ENCODE data around the gene ATL2. TPM values are rescaled to one million over a fixed set of nuclear protein-coding genes. Genes with fewer than 3 reads are reported as not detected.

Gene ATL2
- total and polyA plus RNA-seq, 2 donors (not counting 1 experiment from before 2014, with no cell fraction given), result 26.5 to 70.7 TPM

DNA sequence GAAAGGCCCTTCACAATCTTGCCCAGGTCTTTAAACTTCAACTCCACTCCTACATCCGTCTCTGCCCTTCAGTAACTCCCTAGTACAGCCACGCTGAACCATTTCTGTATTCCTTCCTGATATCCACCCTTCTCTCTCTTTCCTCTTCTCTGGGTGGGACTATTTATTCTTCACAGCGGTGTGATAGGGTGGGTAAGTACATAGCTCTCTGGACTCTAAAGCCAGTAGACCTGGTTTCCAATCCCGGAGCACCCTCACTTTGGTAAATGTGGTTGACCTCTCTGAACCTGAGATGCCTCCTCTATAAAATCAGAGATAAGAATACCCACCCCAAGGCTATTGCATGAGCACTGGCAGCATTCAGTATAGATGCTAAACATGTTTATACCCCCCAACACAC, 86.7 kb downstream of the ATL2 start:
- Histone ChIP-seq H4K20me1 (ENCODE audit: control insufficient read depth, extremely low read depth, insufficient read depth, low read length) (no peaks in the 10 kb centered on the region), H3K9ac (ENCODE audit: insufficient read depth, low read length) (no peak overlapping the region), H3K27me3 (ENCODE audit: control insufficient read depth, insufficient read depth, low read length) (no peaks in the 10 kb centered on the region), H3K4me2 (ENCODE audit: extremely low read depth, insufficient read depth, low read length) (no peak overlapping the region), H2AFZ (ENCODE audit: low read length) (no peak overlapping the region), H3K27ac (ENCODE audit: insufficient read depth, low read length) (no peak overlapping the region), H3K4me1 (ENCODE audit: control insufficient read depth, extremely low read depth, insufficient read depth, low read length) (no peaks in the 10 kb centered on the region), H3K9me3 (ENCODE audit: control insufficient read depth, insufficient read depth, low read depth, low read length) (no peaks in the 10 kb centered on the region), H3K36me3 (ENCODE audit: control insufficient read depth, insufficient read depth, low read length) (no peaks in the 10 kb centered on the region), H3K4me3 (replicated peaks in 1 of 4; ENCODE audit: control extremely low read depth in 1 of 4, insufficient read depth in 1 of 4, low read depth in 3 of 4, low read length in 4 of 4) (no peak overlapping the region), H3K79me2 (ENCODE audit: control insufficient read depth, insufficient read depth, low read length) (no peaks in the 10 kb centered on the region)
- DNase-seq (ENCODE audit: low read depth in 2 of 2), result no peak
- TF ChIP-seq, protein P1, sequence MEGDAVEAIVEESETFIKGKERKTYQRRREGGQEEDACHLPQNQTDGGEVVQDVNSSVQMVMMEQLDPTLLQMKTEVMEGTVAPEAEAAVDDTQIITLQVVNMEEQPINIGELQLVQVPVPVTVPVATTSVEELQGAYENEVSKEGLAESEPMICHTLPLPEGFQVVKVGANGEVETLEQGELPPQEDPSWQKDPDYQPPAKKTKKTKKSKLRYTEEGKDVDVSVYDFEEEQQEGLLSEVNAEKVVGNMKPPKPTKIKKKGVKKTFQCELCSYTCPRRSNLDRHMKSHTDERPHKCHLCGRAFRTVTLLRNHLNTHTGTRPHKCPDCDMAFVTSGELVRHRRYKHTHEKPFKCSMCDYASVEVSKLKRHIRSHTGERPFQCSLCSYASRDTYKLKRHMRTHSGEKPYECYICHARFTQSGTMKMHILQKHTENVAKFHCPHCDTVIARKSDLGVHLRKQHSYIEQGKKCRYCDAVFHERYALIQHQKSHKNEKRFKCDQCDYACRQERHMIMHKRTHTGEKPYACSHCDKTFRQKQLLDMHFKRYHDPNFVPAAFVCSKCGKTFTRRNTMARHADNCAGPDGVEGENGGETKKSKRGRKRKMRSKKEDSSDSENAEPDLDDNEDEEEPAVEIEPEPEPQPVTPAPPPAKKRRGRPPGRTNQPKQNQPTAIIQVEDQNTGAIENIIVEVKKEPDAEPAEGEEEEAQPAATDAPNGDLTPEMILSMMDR (conservative IDR thresholded peaks at IDR 0.05 in 1 of 2, IDR thresholded peaks at IDR 0.05 in 1 of 2; ENCODE audit: low read depth in 1 of 2, low read length in 2 of 2), result no peak
- no peak for TF ChIP-seq EZH2 (IDR thresholded peaks at IDR 0.05; ENCODE audit: low read length, missing control alignments)

DNA sequence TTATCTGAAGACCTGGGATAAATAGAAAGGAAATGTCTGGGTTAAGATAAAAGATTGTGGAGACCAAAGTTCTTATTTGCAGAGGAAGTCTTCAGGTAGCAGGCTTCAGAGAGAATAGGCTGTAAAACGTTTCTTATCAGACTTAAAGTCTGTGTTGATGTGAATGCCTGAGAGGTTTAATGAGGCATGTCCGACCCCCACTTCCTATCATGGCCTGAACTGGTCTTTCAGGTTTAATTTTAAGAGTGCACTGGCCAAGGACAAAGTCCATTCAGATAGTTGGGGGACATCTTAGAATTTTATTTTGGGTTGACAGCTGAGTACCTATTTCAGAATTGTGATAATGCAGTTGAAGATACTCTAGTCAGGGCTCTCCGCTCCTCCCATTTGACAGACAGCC, 92.1 kb downstream of the ATL2 start:
- Histone ChIP-seq H3K79me2 (ENCODE audit: control insufficient read depth, insufficient read depth, low read length) (no peaks in the 10 kb centered on the region), H3K27ac (ENCODE audit: insufficient read depth, low read length) (no peak overlapping the region), H3K4me2 (ENCODE audit: extremely low read depth, insufficient read depth, low read length) (no peak overlapping the region), H2AFZ (ENCODE audit: low read length) (no peak overlapping the region), H3K9ac (ENCODE audit: insufficient read depth, low read length) (no peak overlapping the region), H3K4me1 (ENCODE audit: control insufficient read depth, extremely low read depth, insufficient read depth, low read length) (no peaks in the 10 kb centered on the region), H4K20me1 (ENCODE audit: control insufficient read depth, extremely low read depth, insufficient read depth, low read length) (no peaks in the 10 kb centered on the region), H3K4me3 (replicated peaks in 1 of 4; ENCODE audit: control extremely low read depth in 1 of 4, insufficient read depth in 1 of 4, low read depth in 3 of 4, low read length in 4 of 4) (no peak overlapping the region), H3K9me3 (ENCODE audit: control insufficient read depth, insufficient read depth, low read depth, low read length) (no peaks in the 10 kb centered on the region), H3K27me3 (ENCODE audit: control insufficient read depth, insufficient read depth, low read length) (peaks cover 6% of the 10 kb centered on the region), H3K36me3 (ENCODE audit: control insufficient read depth, insufficient read depth, low read length) (no peaks in the 10 kb centered on the region)
- no peak for TF ChIP-seq EZH2 (IDR thresholded peaks at IDR 0.05; ENCODE audit: low read length, missing control alignments)
- TF ChIP-seq, protein P1 (conservative IDR thresholded peaks at IDR 0.05 in 1 of 2, IDR thresholded peaks at IDR 0.05 in 1 of 2; ENCODE audit: low read depth in 1 of 2, low read length in 2 of 2), result no peak
- DNase-seq (ENCODE audit: low read depth in 2 of 2), result no peak

DNA sequence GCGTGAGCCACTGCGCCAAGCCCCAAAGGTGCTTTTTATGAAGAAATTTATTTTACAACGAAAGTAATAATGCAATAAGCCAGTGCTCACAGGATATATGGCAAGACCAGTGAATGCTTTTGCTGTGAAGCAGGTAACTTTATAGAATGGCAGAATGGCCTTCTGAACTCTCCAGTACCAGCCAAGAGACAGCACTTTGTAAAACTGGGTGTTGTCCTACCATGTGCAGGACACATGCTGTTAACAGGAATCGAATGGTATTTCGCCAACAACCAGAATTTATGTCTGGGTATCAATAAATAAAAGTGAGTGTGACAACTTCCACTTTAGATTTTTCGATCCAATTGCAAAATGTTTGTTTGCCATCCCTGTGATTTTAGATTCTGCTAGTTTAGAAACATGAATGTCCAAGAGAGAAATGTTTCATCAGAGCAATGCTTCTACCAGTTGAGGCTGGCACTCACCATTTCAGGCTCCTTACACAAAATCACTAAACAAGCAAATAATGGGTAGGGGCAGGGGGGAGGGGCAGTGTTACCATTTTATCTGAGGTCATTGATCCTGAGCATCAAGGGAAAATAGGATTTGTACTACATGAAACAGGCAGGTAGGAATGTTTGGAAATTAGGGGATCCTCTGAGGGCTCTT, 95.9 kb downstream of the ATL2 start:
- Histone ChIP-seq H3K4me1 (ENCODE audit: control insufficient read depth, extremely low read depth, insufficient read depth, low read length) (no peaks in the 10 kb centered on the region), H3K4me2 (ENCODE audit: extremely low read depth, insufficient read depth, low read length) (no peak overlapping the region), H4K20me1 (ENCODE audit: control insufficient read depth, extremely low read depth, insufficient read depth, low read length) (no peaks in the 10 kb centered on the region), H3K27ac (ENCODE audit: insufficient read depth, low read length) (no peak overlapping the region), H2AFZ (ENCODE audit: low read length) (no peak overlapping the region), H3K36me3 (ENCODE audit: control insufficient read depth, insufficient read depth, low read length) (no peaks in the 10 kb centered on the region), H3K27me3 (ENCODE audit: control insufficient read depth, insufficient read depth, low read length) (peaks cover 6% of the 10 kb centered on the region), H3K79me2 (ENCODE audit: control insufficient read depth, insufficient read depth, low read length) (no peaks in the 10 kb centered on the region), H3K9me3 (ENCODE audit: control insufficient read depth, insufficient read depth, low read depth, low read length) (no peaks in the 10 kb centered on the region), H3K9ac (ENCODE audit: insufficient read depth, low read length) (no peak overlapping the region), H3K4me3 (replicated peaks in 1 of 4; ENCODE audit: control extremely low read depth in 1 of 4, insufficient read depth in 1 of 4, low read depth in 3 of 4, low read length in 4 of 4) (no peak overlapping the region)
- TF ChIP-seq, protein P1 (conservative IDR thresholded peaks at IDR 0.05 in 1 of 2, IDR thresholded peaks at IDR 0.05 in 1 of 2; ENCODE audit: low read depth in 1 of 2, low read length in 2 of 2), result no peak
- TF ChIP-seq EZH2 (IDR thresholded peaks at IDR 0.05; ENCODE audit: low read length, missing control alignments), result no peak
- DNase-seq (ENCODE audit: low read depth in 2 of 2), result no peak

Data from fibroblast of lung (primary cell).